Erythroblast (primary cell): ENCODE data around the gene PAX2.

Source experiments
- GATA1 ChIP-seq: IDR thresholded peaks from 2 replicates; pipeline ENCODE4 v1.6.1; 2011; ENCODE audit warnings: low read depth, mild to moderate bottlenecking, control low read depth, low read length, moderate library complexity
- POLR2A ChIP-seq: IDR thresholded peaks from 2 replicates; pipeline ENCODE4 v1.6.1; 2011; ENCODE audit warnings: mild to moderate bottlenecking, low read length

GRCh38 chr10:100866575-100867098, 121.3 kb downstream of the PAX2 start:
- TF ChIP-seq POLR2A (no peak), GATA1 (no peak)
